IMR-90 (cell line): ENCODE data around the gene PPP1R17.

Source experiments
- BHLHE40 ChIP-seq: fragments of 150-350 bp; IDR thresholded peaks from 2 replicates; pipeline ENCODE4 v1.6.1; 2016; ENCODE audit warnings: mild to moderate bottlenecking, low read depth, low read length
- CEBPB ChIP-seq: IDR thresholded peaks from 2 replicates; pipeline ENCODE4 v1.6.1; 2012; ENCODE audit warnings: low read depth, low read length, improper control_type of control experiment
- CTCF ChIP-seq: conservative IDR thresholded peaks from 2 replicates; pipeline ENCODE4 v1.5.1; 2012; ENCODE audit warnings: mild to moderate bottlenecking, low read depth, low read length, improper control_type of control experiment
- ELK1 ChIP-seq: fragments of 150-350 bp; IDR thresholded peaks from 2 replicates; pipeline ENCODE4 v1.6.1; 2016; ENCODE audit warnings: low read depth, mild to moderate bottlenecking, low read length, moderate library complexity, borderline replicate concordance
- FOS ChIP-seq: fragments of 150-350 bp; IDR thresholded peaks from 2 replicates; pipeline ENCODE4 v1.6.1; 2016; ENCODE audit warnings: low read depth, low read length
- MAFK ChIP-seq: IDR thresholded peaks from 2 replicates; pipeline ENCODE4 v1.6.1; 2012; ENCODE audit warnings: low read depth, low read length, improper control_type of control experiment
- POLR2A ChIP-seq: IDR thresholded peaks from 2 replicates; pipeline ENCODE4 v1.6.1; 2012; ENCODE audit warnings: mild to moderate bottlenecking, low read depth, low read length
- RAD21 ChIP-seq: IDR thresholded peaks from 2 replicates; pipeline ENCODE4 v1.6.1; 2012; ENCODE audit warnings: low read length, improper control_type of control experiment
- RCOR1 ChIP-seq: IDR thresholded peaks from 2 replicates; pipeline ENCODE4 v1.6.1; 2012; ENCODE audit warnings: mild to moderate bottlenecking, low read length, improper control_type of control experiment; ENCODE audit not compliant: insufficient replicate concordance
- RFX5 ChIP-seq: IDR thresholded peaks from 2 replicates; pipeline ENCODE4 v1.8.0; 2012; ENCODE audit warnings: low read depth, mild to moderate bottlenecking, low read length, moderate library complexity
- SMC3 ChIP-seq: fragments of 150-350 bp; IDR thresholded peaks from 2 replicates; pipeline ENCODE4 v1.6.1; 2016; ENCODE audit warnings: low read depth, mild to moderate bottlenecking, antibody characterized with exemption, low read length, moderate library complexity
- USF2 ChIP-seq: fragments of 150-350 bp; IDR thresholded peaks from 2 replicates; pipeline ENCODE4 v1.6.1; 2017; ENCODE audit warnings: mild to moderate bottlenecking, antibody characterized with exemption, low read length, low read depth

- TF ChIP-seq POLR2A, result no peak
- TF ChIP-seq CTCF, result no peak
- TF ChIP-seq SMC3, result no peak
- TF ChIP-seq FOS, result no peak
- TF ChIP-seq RAD21, result no peak
- TF ChIP-seq CEBPB, result no peak
- TF ChIP-seq ELK1, result no peak
- TF ChIP-seq RCOR1, result no peak
- TF ChIP-seq RFX5, result no peak
- no peak for TF ChIP-seq BHLHE40
- TF ChIP-seq USF2, result no peak
- no peak for TF ChIP-seq MAFK
Measured at GRCh38 chr7:31692451-31692850, 5.4 kb downstream of the PPP1R17 start.
